ENCODE measurements around the gene GTF3C1.
A peak's percentile ranks its signal among the peaks of the same experiment; 100 is the strongest.

The GTF3C1 gene

GRCh38 chr16:27483624-27484023 lies 66.1 kb downstream of the GTF3C1 start:
- no peak for DNase-seq (ENCODE audit: low spot score)

GRCh38 chr16:27483088-27483437 lies 66.7 kb downstream of the GTF3C1 start:
- no peak for DNase-seq (ENCODE audit: low spot score)

GRCh38 chr16:27482397-27483087 lies 67.2 kb downstream of the GTF3C1 start:
- no peak for DNase-seq (ENCODE audit: low spot score)

GRCh38 chr16:27481282-27481934 lies 68.3 kb downstream of the GTF3C1 start:
- DNase-seq (ENCODE audit: low spot score): no peak

- no peak for DNase-seq (ENCODE audit: low spot score)
These were observed 69.0 kb downstream of the GTF3C1 start for GRCh38 chr16:27480761-27481160.

GRCh38 chr16:27476240-27476639 lies 73.5 kb downstream of the GTF3C1 start:
- no peak for DNase-seq (ENCODE audit: low spot score)

- peak; percentile 90 for DNase-seq (ENCODE audit: low spot score)
These were observed 74.2 kb downstream of the GTF3C1 start for GRCh38 chr16:27475561-27475960.

GRCh38 chr16:27474921-27475320 lies 74.8 kb downstream of the GTF3C1 start:
- DNase-seq (ENCODE audit: low spot score): no peak

GRCh38 chr16:27474041-27474440 lies 75.7 kb downstream of the GTF3C1 start:
- no peak for DNase-seq (ENCODE audit: low spot score)

- peak; percentile 35 for DNase-seq (ENCODE audit: low spot score)
These were observed 76.4 kb downstream of the GTF3C1 start for GRCh38 chr16:27473101-27473900.

- DNase-seq (ENCODE audit: low spot score): peak; percentile 13
These were observed 77.4 kb downstream of the GTF3C1 start for GRCh38 chr16:27472091-27473020.

GRCh38 chr16:27471661-27472060 lies 78.1 kb downstream of the GTF3C1 start:
- DNase-seq (ENCODE audit: low spot score): no peak

GRCh38 chr16:27470567-27471431 lies 78.9 kb downstream of the GTF3C1 start:
- DNase-seq (ENCODE audit: low spot score): peak; percentile 43

GRCh38 chr16:27468941-27469531 lies 80.7 kb downstream of the GTF3C1 start:
- DNase-seq (ENCODE audit: low spot score): no peak

- peak; percentile 31 for DNase-seq (ENCODE audit: low spot score)
These were observed 84.2 kb downstream of the GTF3C1 start for GRCh38 chr16:27465483-27465879.

- DNase-seq (ENCODE audit: low spot score): no peak
These were observed 84.9 kb downstream of the GTF3C1 start for GRCh38 chr16:27464626-27465482.

GRCh38 chr16:27463741-27464591 lies 85.7 kb downstream of the GTF3C1 start:
- DNase-seq (ENCODE audit: low spot score): no peak

GRCh38 chr16:27462846-27463682 lies 86.6 kb downstream of the GTF3C1 start:
- DNase-seq (ENCODE audit: low spot score): no peak

All from kidney tubule cell (primary cell).